ENCODE results near the gene TENT5A. TPM values are rescaled to one million over a fixed set of nuclear protein-coding genes. Genes with fewer than 3 reads are reported as not detected.

Gene TENT5A
- total RNA-seq, 1 donor from 2014 or later = 0.30 TPM

DNA sequence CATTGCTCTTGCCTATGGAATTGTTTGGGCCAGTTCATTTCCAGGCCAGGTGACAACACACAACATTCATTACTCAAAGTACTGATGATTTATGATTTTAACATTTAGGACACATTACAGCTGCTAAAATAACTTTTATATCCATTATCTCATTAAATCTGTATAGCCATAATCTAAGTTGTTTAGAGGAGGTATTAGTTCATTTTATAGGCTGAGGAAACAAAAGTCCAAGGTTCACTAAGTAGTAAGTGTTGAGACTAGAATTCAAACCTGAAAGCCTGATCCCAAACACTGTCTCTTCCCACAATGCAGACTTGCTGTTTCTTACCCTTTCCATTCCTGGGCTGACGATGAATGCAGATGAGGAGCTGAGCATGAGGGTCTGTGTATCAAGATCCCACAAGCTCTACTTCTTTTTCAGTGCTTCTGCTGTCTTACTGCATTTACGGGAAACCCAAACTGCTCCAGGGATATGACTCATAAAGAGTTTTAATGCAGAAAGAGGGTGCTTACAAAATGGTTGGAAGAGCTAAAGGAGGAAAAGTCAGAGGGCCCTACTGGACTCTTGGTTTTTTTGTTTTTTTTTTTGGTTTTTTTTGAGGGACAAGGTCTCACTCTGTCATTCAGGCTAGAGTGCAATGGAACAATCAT is 17.9 kb downstream of the TENT5A start:
- Mint-ChIP-seq H3K4me1 (no peaks in the 10 kb centered on the region), H3K36me3 (ENCODE audit: low read depth) (no peaks in the 10 kb centered on the region), H3K27ac (no peak overlapping the region), H3K27me3 (no peaks in the 10 kb centered on the region), H3K4me3 (no peak overlapping the region), H3K9me3 (no peaks in the 10 kb centered on the region)
- no peak for DNase-seq
- intact Hi-C loops (cut with micrococcal nuclease) = no loop called here

DNA sequence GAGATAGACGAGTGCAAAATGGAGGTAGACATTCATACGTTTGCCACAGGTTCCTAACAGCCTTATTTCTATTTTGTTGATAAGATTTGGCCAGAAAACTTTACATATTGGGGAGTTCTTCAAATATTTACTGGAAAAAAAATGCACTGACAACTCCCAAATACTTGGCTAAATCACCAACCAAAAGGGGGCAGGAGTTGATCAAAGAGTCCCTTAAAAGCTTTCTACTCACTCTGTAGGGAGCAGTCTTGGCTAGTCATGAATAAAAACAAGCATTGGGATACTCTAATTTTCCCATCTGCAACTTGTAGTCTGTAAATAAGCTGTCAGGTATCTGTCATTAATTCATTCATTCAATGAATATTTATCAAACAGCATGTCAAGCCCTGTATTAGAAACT is 18.4 kb downstream of the TENT5A start:
- Mint-ChIP-seq H3K4me3 (no peak overlapping the region), H3K27ac (no peak overlapping the region), H3K4me1 (no peaks in the 10 kb centered on the region), H3K36me3 (ENCODE audit: low read depth) (no peaks in the 10 kb centered on the region), H3K27me3 (no peaks in the 10 kb centered on the region), H3K9me3 (no peaks in the 10 kb centered on the region)
- DNase-seq = no peak
- intact Hi-C loops (cut with micrococcal nuclease) = no loop called here

DNA sequence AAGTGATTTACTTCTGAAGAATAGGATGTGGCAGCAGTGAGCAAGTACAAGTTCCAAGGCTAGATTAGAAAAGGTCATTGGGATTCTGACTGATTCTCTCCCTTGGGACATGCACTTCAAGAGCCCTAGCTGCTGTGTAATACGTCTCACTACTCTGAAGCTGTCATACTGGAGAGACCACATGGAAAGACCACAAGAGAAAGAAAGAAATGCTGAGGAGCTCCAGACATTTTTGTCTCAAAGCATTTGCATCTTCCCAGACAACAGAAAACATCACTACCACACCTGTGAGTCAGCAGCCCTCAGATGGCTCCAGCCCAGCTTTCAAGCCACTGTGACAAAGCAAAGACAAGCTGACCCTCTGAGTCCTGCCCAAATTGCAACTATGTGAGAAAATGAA is 20.7 kb downstream of the TENT5A start:
- Mint-ChIP-seq H3K4me3 (no peak overlapping the region), H3K9me3 (no peaks in the 10 kb centered on the region), H3K36me3 (ENCODE audit: low read depth) (no peaks in the 10 kb centered on the region), H3K27me3 (no peaks in the 10 kb centered on the region), H3K27ac (no peak overlapping the region), H3K4me1 (peaks cover 3% of the 10 kb centered on the region)
- DNase-seq = no peak
- intact Hi-C loops (cut with micrococcal nuclease) = no loop called here

DNA sequence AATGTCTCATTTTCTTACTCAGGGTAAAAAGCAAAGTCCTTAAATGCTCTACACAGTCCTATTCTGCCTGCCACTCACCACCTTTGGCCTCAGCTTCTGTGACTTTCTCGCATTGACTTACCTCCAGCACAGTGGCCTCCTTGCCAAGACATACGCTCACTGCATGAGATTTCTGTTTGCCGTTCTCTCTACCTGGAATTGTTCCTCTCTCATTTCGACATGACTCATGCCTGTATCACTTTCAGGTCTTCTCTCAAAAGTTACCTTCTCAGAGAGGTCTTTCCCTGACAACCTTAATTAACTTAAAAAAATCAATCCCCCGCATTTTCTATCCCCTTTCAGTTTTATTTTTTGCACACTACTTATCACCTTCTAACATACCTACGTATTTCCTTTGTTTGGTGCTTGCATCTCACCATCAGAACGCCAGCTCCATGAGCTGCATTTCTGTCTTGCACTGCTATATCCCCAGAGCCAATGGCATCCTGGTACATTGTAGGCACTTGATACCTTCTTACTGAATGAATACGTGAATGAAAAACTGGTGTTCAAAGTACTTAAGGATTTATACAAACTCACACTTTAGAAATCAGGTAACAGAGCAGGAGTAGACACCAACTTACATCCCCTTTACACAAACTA is 24.5 kb downstream of the TENT5A start:
- Mint-ChIP-seq H3K36me3 (ENCODE audit: low read depth) (no peaks in the 10 kb centered on the region), H3K27ac (no peak overlapping the region), H3K4me1 (peaks cover 3% of the 10 kb centered on the region), H3K9me3 (no peaks in the 10 kb centered on the region), H3K4me3 (no peak overlapping the region), H3K27me3 (peaks cover 2% of the 10 kb centered on the region)
- intact Hi-C loops (cut with micrococcal nuclease) = no loop called here
- DNase-seq = no peak

DNA sequence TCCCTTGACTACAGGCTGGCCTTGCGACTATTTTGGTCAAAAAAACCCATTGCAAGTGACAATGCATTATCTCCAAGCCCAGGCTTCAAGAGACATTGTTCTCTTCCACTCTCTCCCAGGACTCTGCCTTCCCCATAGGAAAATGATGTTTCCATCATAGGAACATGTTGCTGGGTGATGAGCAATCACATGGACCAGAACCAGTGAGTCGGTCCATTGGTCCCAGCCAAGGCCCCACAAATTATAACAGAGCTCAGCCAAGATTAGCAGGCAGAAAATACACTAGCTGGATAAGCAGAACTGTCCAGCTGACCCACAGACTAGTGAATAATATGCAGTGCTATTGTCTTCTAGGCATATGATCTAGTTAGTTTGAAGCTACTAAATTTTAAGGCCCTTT is 27.4 kb downstream of the TENT5A start:
- no peak for DNase-seq
- peaks cover 3% of the 10 kb centered on the region for H3K4me1 Mint-ChIP-seq
- H3K27me3 Mint-ChIP-seq = peaks cover 2% of the 10 kb centered on the region
- no peaks in the 10 kb centered on the region for H3K36me3 Mint-ChIP-seq (ENCODE audit: low read depth)
- no peak overlapping the region for H3K4me3 Mint-ChIP-seq
- no peaks in the 10 kb centered on the region for H3K9me3 Mint-ChIP-seq
- no peak overlapping the region for H3K27ac Mint-ChIP-seq
- intact Hi-C loops (cut with micrococcal nuclease) = no loop called here

DNA sequence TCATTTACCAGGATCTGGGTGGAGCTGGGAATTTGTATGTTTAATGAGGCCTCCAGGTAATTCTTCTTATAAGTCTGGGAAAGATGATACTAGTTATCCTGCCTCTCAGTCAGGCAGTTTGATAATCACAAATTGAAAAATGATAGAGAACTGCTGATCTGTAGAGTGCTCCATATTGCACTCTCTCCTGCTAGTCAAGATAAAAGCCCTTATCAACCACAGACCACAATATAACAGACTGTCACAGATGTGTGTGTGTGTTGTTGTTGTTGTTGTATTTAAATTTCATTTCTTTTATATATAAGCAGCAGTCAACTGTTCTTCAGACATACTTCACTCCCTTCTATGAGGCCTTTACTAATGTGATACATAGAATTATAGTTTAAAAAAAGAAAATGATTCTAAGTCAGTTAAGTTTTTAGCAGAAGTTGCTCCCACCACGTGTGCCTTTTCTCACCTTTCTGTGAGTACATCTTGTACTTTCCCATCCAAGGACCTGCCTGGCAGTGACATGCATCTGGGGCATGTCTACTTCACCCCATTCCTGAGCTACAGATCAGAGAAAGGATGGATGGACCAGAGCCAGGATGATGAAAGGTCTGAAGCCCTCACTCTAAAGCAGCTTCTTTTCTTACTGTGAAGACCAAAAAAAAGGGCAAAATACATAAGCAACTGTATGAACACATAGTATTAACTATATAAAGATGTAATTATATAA is 29.8 kb downstream of the TENT5A start:
- no peak for DNase-seq
- no peaks in the 10 kb centered on the region for H3K9me3 Mint-ChIP-seq
- no peak overlapping the region for H3K27ac Mint-ChIP-seq
- H3K4me1 Mint-ChIP-seq = no peaks in the 10 kb centered on the region
- intact Hi-C loops (cut with micrococcal nuclease) = no loop called here
- H3K36me3 Mint-ChIP-seq (ENCODE audit: low read depth) = no peaks in the 10 kb centered on the region
- H3K4me3 Mint-ChIP-seq = no peak overlapping the region
- peaks cover 2% of the 10 kb centered on the region for H3K27me3 Mint-ChIP-seq

DNA sequence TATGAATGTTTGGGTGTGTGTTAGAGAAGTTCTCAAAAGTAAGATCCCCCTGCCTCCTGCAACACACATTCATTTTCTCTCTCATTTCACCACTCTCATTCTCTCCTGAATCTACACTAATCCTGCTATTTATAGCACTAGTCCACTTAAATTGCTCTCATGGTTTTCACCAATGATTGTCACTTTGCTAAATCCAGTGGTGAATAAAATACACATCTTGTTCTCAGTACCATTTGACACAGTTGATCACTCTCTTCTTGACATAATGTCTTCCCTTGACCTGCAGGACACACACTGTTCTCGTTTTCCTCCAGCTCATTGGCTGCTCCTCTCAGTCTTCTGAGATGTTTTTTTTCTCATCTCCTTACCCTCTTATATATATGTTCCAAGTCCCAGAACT is 32.1 kb downstream of the TENT5A start:
- no peak for DNase-seq
- intact Hi-C loops (cut with micrococcal nuclease) = no loop called here
- no peaks in the 10 kb centered on the region for H3K4me1 Mint-ChIP-seq
- no peaks in the 10 kb centered on the region for H3K9me3 Mint-ChIP-seq
- H3K27ac Mint-ChIP-seq = no peak overlapping the region
- no peaks in the 10 kb centered on the region for H3K36me3 Mint-ChIP-seq (ENCODE audit: low read depth)
- no peak overlapping the region for H3K4me3 Mint-ChIP-seq
- peaks cover 2% of the 10 kb centered on the region for H3K27me3 Mint-ChIP-seq

DNA sequence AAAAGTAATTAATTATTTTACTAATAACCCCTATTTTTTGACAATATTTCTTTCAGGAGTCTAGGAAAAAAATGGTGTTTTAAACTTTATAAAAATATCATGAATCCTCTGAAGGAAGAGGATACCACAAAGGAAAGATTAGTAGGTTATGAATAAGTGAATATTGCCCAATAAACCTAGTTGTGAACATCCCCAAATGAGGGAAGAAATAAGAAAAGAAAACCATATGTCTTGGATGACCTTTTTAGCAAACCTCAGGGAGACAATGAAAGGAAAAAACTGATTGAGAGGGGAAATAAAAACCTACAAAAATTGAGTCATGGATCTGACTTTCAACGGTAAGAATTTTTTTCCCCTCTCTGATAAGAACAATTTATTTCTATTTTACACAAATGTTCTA is 34.4 kb downstream of the TENT5A start:
- Mint-ChIP-seq H3K4me1 (no peaks in the 10 kb centered on the region), H3K36me3 (ENCODE audit: low read depth) (no peaks in the 10 kb centered on the region), H3K27me3 (no peaks in the 10 kb centered on the region), H3K4me3 (no peak overlapping the region), H3K9me3 (no peaks in the 10 kb centered on the region), H3K27ac (no peak overlapping the region)
- no peak for DNase-seq
- intact Hi-C loops (cut with micrococcal nuclease) = no loop called here

DNA sequence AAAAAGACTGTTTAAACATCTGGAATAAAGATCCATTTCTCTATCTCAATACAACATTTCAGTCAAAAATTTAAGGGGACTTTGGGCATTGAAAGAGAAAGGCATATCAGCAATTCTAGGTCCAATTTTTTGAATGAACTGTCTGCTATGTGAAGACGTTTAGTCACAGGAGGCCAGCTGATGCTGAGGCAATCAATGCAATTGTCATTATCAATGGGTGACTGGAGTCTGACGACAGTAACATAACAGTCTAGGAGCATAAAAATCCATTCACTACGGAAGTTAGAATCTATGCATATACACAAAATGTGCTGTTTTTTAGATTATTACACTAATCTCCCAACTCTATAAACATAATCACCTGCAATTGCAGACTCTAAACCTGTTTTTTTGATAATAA is 37.8 kb downstream of the TENT5A start:
- Mint-ChIP-seq H3K27ac (no peak overlapping the region), H3K9me3 (no peaks in the 10 kb centered on the region), H3K4me1 (no peaks in the 10 kb centered on the region), H3K4me3 (no peak overlapping the region), H3K36me3 (ENCODE audit: low read depth) (no peaks in the 10 kb centered on the region), H3K27me3 (no peaks in the 10 kb centered on the region)
- intact Hi-C loops (cut with micrococcal nuclease) = no loop called here
- DNase-seq = no peak

DNA sequence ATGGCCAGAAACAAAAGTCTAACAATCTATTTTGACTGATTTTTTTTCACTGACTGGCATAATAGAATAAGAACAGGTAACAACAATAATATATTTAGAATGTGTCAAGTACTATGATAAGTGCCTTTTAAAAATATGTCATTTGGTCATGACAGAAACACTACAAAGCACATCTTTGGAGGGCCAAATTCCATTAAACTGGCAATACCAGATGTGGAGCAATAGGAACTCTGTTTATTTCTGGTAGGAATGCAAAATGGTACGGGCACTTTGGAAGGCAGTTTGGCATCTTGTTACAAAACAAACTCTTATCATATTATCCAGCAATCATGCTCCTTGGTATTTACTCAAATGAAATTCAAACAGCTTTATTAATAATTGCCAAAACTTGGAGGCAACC is 39.3 kb downstream of the TENT5A start:
- Mint-ChIP-seq H3K27ac (no peak overlapping the region), H3K27me3 (no peaks in the 10 kb centered on the region), H3K4me1 (no peaks in the 10 kb centered on the region), H3K9me3 (no peaks in the 10 kb centered on the region), H3K4me3 (no peak overlapping the region), H3K36me3 (ENCODE audit: low read depth) (no peaks in the 10 kb centered on the region)
- DNase-seq = no peak
- intact Hi-C loops (cut with micrococcal nuclease) = no loop called here

DNA sequence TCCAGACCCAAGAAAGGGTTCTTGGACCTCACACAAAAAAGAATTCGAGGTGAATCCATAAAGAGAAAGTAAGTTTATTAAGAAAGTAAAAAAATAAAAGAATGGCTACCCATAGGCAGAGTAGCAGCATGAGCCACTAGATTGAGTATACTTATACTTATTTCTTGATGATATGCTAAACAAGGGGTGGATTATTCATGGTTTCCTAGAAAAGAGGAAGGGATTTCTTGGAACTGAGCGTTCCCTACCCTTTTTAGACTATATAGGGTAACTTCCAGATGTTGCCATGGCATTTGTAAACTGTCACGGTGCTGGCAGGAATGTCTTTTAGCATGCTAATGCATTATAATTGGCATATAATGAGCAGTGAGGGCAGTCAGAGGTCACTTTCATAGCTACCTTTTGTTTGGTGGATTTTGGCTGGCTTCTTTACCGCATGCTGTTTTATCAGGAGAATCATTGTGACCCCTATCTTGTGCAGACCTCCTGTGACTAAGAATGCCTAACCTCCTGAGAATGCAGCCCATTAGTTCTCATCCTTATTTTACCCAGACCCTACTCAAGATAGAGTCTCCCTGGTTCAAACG is 44.3 kb downstream of the TENT5A start:
- intact Hi-C loops (cut with micrococcal nuclease) = no loop called here
- H3K9me3 Mint-ChIP-seq = no peaks in the 10 kb centered on the region
- H3K4me1 Mint-ChIP-seq = no peaks in the 10 kb centered on the region

DNA sequence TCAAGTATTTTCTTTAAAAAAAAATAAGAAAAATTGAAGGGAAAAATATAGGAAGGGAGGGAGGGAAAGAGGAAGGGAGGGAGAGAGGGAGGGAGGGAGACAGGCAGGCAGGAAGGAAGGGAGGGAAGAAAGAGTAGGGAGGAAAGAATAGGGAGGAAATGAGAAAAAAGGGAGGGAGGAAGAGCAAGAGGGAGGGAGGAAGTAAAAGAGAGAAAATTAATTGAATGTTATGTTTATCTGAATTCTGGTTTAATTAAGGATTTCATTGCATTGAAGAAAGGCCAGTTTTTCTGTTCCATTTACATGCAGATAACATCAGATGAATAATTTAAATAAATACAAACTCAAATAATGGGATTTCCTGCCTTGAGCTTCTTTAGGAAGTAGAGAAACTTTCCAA is 47.8 kb downstream of the TENT5A start:
- Mint-ChIP-seq H3K9me3 (no peaks in the 10 kb centered on the region), H3K27ac (no peak overlapping the region), H3K36me3 (ENCODE audit: low read depth) (no peaks in the 10 kb centered on the region), H3K4me3 (no peak overlapping the region), H3K27me3 (no peaks in the 10 kb centered on the region), H3K4me1 (no peaks in the 10 kb centered on the region)
- intact Hi-C loops (cut with micrococcal nuclease) = no loop called here
- DNase-seq = no peak

More for the DNA sequence above, 44.3 kb downstream of the TENT5A start:
- no peaks in the 10 kb centered on the region for H3K36me3 Mint-ChIP-seq (ENCODE audit: low read depth)
- no peaks in the 10 kb centered on the region for H3K27me3 Mint-ChIP-seq
- H3K4me3 Mint-ChIP-seq = no peak overlapping the region
- H3K27ac Mint-ChIP-seq = no peak overlapping the region
- no peak for DNase-seq

DNA sequence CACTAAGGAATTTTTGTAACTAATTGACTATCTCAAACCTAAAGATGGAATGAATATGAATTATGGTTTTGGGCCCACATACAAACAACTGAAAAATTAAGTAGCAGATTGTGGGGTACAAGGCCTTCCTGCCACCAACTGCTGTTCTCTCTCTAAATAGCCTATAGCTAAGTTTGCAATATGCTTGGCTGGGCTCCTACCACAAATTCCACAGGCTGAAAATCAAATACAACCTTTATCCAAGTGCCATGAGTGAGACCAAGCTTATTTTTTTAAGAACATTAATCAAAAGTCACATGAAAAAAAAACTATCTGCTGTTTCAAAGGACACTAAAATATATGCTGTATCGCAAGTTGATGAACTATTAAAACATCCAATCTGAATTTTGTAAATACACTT is 52.1 kb downstream of the TENT5A start:
- H3K9me3 Mint-ChIP-seq = no peaks in the 10 kb centered on the region
- no peak for DNase-seq
- H3K4me3 Mint-ChIP-seq = no peak overlapping the region
- intact Hi-C loops (cut with micrococcal nuclease) = no loop called here
- no peaks in the 10 kb centered on the region for H3K27me3 Mint-ChIP-seq
- H3K36me3 Mint-ChIP-seq (ENCODE audit: low read depth) = no peaks in the 10 kb centered on the region
- H3K27ac Mint-ChIP-seq = no peak overlapping the region
- H3K4me1 Mint-ChIP-seq = no peaks in the 10 kb centered on the region

DNA sequence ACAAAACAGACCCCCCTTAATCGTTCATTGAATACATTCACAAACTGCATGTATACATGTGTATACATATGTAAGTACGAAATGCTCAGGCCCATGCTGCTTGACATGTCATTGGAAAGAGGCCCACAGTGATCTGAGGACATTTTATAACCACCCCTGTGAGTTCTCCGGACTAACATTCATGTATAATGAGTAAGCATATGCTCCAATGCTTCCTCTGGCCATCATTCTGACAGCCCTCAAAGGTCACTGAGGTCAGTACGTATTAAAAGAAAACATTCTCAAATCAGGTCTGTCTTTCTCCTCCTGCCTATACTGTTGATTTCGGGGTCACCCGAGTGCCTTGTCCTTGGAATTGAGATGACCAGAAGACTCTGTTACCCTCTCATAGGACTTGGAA is 54.9 kb downstream of the TENT5A start:
- no peak overlapping the region for H3K27ac Mint-ChIP-seq
- H3K4me1 Mint-ChIP-seq = no peaks in the 10 kb centered on the region
- no peaks in the 10 kb centered on the region for H3K36me3 Mint-ChIP-seq (ENCODE audit: low read depth)
- H3K27me3 Mint-ChIP-seq = no peaks in the 10 kb centered on the region
- no peaks in the 10 kb centered on the region for H3K9me3 Mint-ChIP-seq
- intact Hi-C loops (cut with micrococcal nuclease) = no loop called here
- no peak for DNase-seq
- no peak overlapping the region for H3K4me3 Mint-ChIP-seq

All from activated CD4-positive, alpha-beta T cell treated with anti-CD3 and anti-CD28 coated beads, Interleukin-2, amount 10 ng/mL, durations not matched to agents 24 days and 14 days (primary cell).